K562 (cell line): ENCODE data around the gene FIS1. TPM values are rescaled to one million over a fixed set of nuclear protein-coding genes. Genes with fewer than 3 reads are reported as not detected.

Experiments used
- ATAC-seq: fragments of 200-7000 bp; cut with Tn5 transposase; 3 replicates; pipeline ENCODE4 v1.9.1; 2020; ENCODE audit warnings: moderate library complexity
- BruUV-seq: library from RNA; stranded (reverse); fragments of 400-500 nt; replicated peaks from 2 replicates; lab custom pipeline; 2021; lab: Mats Ljungman, UMichigan
- CTCF ChIA-PET: fragments of 300-600 bp; formaldehyde crosslinking; extraction: SDS; loops from one replicate; lab custom pipeline; 2021; ENCODE audit warnings: low intra/inter-chr PET ratio; lab: Yijun Ruan, JAX
- POLR2A ChIA-PET: fragments of 300-600, 350-650 bp; sonication (Branson Sonifier 250); formaldehyde crosslinking; extraction: SDS; loops from one replicate; lab custom pipeline; 2021; ENCODE audit warnings: antibody characterized with exemption, inconsistent platforms; lab: Yijun Ruan, JAX
- DNase-seq, 4 experiments: peaks; one replicate each; pipeline versions ENCODE4 v3.0.0 to v3.0.0-alpha.2; 2011 to 2018; ENCODE audit warnings: low spot score in 3 of 4, mixed read lengths in 3 of 4; ENCODE audit errors: extremely low read depth in 1 of 4
- FAIRE-seq: peaks from 2 replicates; lab custom pipeline; 2011; peaks lifted over from hg19 to GRCh38; lab: Jason Lieb, UNC
- H2AFZ ChIP-seq: 2 replicates; pipeline ENCODE4 v1.6.0; 2011; ENCODE audit warnings: low read depth, low read length, control low read depth, inconsistent platforms
- H3K27ac ChIP-seq: fragments of 200-600 bp; 3 replicates; pipeline ENCODE4 v1.8.0; 2011; ENCODE audit warnings: low read depth, mild to moderate bottlenecking, control low read depth, inconsistent platforms, low read length, moderate library complexity, mixed read lengths; ENCODE audit errors: extremely low read depth
- H3K27me3 ChIP-seq, 2 experiments: fragments of 300-600 bp in 1 of 2; 2 replicates in 1 of 2; 3 replicates in 1 of 2; pipeline versions ENCODE4 v1.6.0 to v1.8.0; 2011; ENCODE audit warnings: inconsistent platforms in 2 of 2, low read length in 2 of 2, mild to moderate bottlenecking in 1 of 2, mixed read lengths in 1 of 2, moderate library complexity in 1 of 2; ENCODE audit not compliant: control insufficient read depth in 2 of 2, insufficient read depth in 2 of 2
- H3K36me3 ChIP-seq: fragments of 300-600 bp; 3 replicates; pipeline ENCODE4 v1.8.0; 2011; ENCODE audit warnings: mild to moderate bottlenecking, low read length, inconsistent platforms; ENCODE audit not compliant: control insufficient read depth, insufficient read depth
- H3K4me1 ChIP-seq, 2 experiments: fragments of 200-600 bp in 1 of 2; replicated peaks in 1 of 2; 2 replicates in 1 of 2; 3 replicates in 1 of 2; pipeline versions ENCODE4 v1.5.1 to v1.8.0; 2011; ENCODE audit warnings: inconsistent platforms in 2 of 2, low read length in 2 of 2, mild to moderate bottlenecking in 1 of 2, mixed read lengths in 1 of 2, moderate library complexity in 1 of 2; ENCODE audit not compliant: control insufficient read depth in 2 of 2, insufficient read depth in 2 of 2
- H3K4me2 ChIP-seq: 2 replicates; pipeline ENCODE4 v1.6.1; 2011; ENCODE audit warnings: low read length, control low read depth, inconsistent platforms, mixed read lengths; ENCODE audit not compliant: insufficient read depth
- H3K4me3 ChIP-seq: fragments of 200-600 bp; sonication (generic), shearing (Covaris generic); 2 replicates; pipeline ENCODE4 v1.5.1; 2016; ENCODE audit warnings: control low read depth, inconsistent platforms
- H3K79me2 ChIP-seq: fragments of 200-600 bp; 3 replicates; pipeline ENCODE4 v1.8.0; 2011; ENCODE audit warnings: low read length, inconsistent platforms; ENCODE audit not compliant: control insufficient read depth, insufficient read depth
- H3K9ac ChIP-seq, 2 experiments: 2 replicates each; pipeline versions ENCODE4 v1.6.0 to v1.6.1; 2011; ENCODE audit warnings: low read depth in 2 of 2, low read length in 2 of 2, control low read depth in 1 of 2, inconsistent platforms in 1 of 2, mild to moderate bottlenecking in 1 of 2, mixed read lengths in 1 of 2; ENCODE audit not compliant: insufficient read depth in 1 of 2
- H3K9me1 ChIP-seq: one replicate; pipeline ENCODE4 v1.6.0; 2011; ENCODE audit warnings: inconsistent platforms, mild to moderate bottlenecking, low read length, moderate library complexity; ENCODE audit not compliant: control insufficient read depth, insufficient read depth
- H3K9me3 ChIP-seq: replicated peaks from 2 replicates; pipeline ENCODE4 v1.5.1; 2011; ENCODE audit warnings: low read depth, low read length, inconsistent platforms; ENCODE audit not compliant: control insufficient read depth, insufficient read depth
- H4K20me1 ChIP-seq: replicated peaks from 2 replicates; pipeline ENCODE4 v1.6.1; 2011; ENCODE audit warnings: low read length, inconsistent platforms, mixed read lengths; ENCODE audit not compliant: control insufficient read depth, insufficient read depth
- BMI1 ChIP-seq: fragments of 150-350 bp; IDR thresholded peaks from 2 replicates; pipeline ENCODE4 v1.6.1; 2014; ENCODE audit warnings: low read length
- E2F3 ChIP-seq: fragments of 250-450 bp; sonication (Bioruptor Pico); IDR thresholded peaks from 2 replicates; pipeline ENCODE4 v1.4.0; 2020; ENCODE audit warnings: mild to moderate bottlenecking
- GTF2E2 ChIP-seq: fragments of 200-800 bp; sonication (Bioruptor generic); IDR thresholded peaks from 2 replicates; pipeline ENCODE4 v1.6.1; 2016; ENCODE audit warnings: missing genetic modification characterization, missing compliant biosample characterization
- POLR3G ChIP-seq: IDR thresholded peaks from 2 replicates; pipeline ENCODE4 v1.6.1; 2011; ENCODE audit not compliant: insufficient read length, insufficient replicate concordance; ENCODE audit errors: extremely low read depth
- WGBS: fragments of 100-300 bp; shearing (Covaris generic); methylation state at CpG from one replicate; pipeline ENCODE4 v1.1.6; 2016; ENCODE audit warnings: low coverage, mixed read lengths; ENCODE audit not compliant: insufficient coverage; ENCODE audit errors: missing lambda C conversion rate; 5-methylcytosine and 5-hydroxymethylcytosine counted together
- in situ Hi-C: fragments of 300-500 bp; cut with MboI; formaldehyde crosslinking; loops from 4 replicates; pipeline ENCODE4 v1.15.0; 2018; ENCODE audit warnings: inconsistent platforms, mixed read lengths
- intact Hi-C: fragments of 100-400 bp; cut with micrococcal nuclease; formaldehyde crosslinking; loops from 2 replicates; pipeline ENCODE4 v1.14.2; 2022
- polyA plus RNA-seq, 8 experiments: library from polyadenylated mRNA; depleted of rRNA in 4 of 8; stranded (reverse) in 5 of 8; unstranded in 3 of 8; fragments of >200 nt; fragmentation: Nextera tagmentation in 2 of 8; fragmentation: Illumina TruSeq in 1 of 8; extraction: Ambion mirVana in 2 of 8; extraction: Trizol in 1 of 8; gene quantifications; 2 replicates each; pipeline versions ENCODE4 v1.2.1 to v1.2.3, GENCODE V29; 2011 to 2014; ENCODE audit warnings: inconsistent platforms in 1 of 8, missing spikeins in 1 of 8
- total RNA-seq, 7 experiments: library from RNA; depleted of rRNA in 6 of 7; stranded (reverse); fragments of >200 nt in 6 of 7; fragmentation: Illumina TruSeq in 2 of 7; extraction: Trizol in 2 of 7; gene quantifications; 2 replicates each; pipeline versions ENCODE4 v1.2.1 to v1.2.3, GENCODE V29; 2011 to 2021; ENCODE audit warnings: low replicate concordance in 1 of 7
- TF ChIP-seq, protein P1 (sequence below), 2 experiments: fragments of 450-650 bp; formaldehyde crosslinking in 1 of 2; IDR thresholded peaks; 2 replicates each; pipeline versions ENCODE4 v1.4.0 to v1.6.1; 2014 to 2020; ENCODE audit warnings: mild to moderate bottlenecking in 2 of 2, borderline replicate concordance in 1 of 2, low read depth in 1 of 2
- TF ChIP-seq, protein P2 (sequence below): IDR thresholded peaks from 3 replicates; pipeline ENCODE4 v1.6.1; 2011; ENCODE audit warnings: borderline replicate concordance, mild to moderate bottlenecking, moderate library complexity; ENCODE audit not compliant: insufficient read length; ENCODE audit errors: extremely low read depth
- TF ChIP-seq, protein P3 (sequence below): IDR thresholded peaks from 3 replicates; pipeline ENCODE4 v1.6.1; 2011; ENCODE audit warnings: borderline replicate concordance, mild to moderate bottlenecking; ENCODE audit not compliant: insufficient read length, insufficient read depth

The FIS1 gene
- total and polyA plus RNA-seq, 9 of the 15 experiments (the other 6 are each of a cell fraction or from before 2014, with no cell fraction given), result 86.0 to 257 (median 144) TPM

DNA sequence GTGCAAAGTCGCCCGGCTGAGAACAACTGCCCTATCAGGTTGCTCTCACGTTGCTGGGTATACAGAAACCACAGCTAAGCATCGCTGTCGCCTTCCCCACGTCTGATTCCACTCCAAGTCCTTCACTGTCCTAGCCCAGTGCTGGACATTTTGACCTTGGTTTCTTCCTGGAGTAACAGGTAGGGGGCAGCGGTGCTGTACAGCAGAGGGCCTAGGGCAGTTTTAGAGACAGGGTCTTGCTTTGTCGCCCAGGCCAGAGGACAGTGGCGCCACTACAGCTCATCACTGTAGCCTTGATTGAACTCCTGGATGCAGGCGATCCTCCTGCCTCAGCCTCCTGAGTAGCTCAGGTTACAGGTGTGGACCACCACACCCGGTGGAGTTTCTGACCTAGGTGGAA is 9.8 kb downstream of the FIS1 start (continued):
- TF ChIP-seq, protein P1, sequence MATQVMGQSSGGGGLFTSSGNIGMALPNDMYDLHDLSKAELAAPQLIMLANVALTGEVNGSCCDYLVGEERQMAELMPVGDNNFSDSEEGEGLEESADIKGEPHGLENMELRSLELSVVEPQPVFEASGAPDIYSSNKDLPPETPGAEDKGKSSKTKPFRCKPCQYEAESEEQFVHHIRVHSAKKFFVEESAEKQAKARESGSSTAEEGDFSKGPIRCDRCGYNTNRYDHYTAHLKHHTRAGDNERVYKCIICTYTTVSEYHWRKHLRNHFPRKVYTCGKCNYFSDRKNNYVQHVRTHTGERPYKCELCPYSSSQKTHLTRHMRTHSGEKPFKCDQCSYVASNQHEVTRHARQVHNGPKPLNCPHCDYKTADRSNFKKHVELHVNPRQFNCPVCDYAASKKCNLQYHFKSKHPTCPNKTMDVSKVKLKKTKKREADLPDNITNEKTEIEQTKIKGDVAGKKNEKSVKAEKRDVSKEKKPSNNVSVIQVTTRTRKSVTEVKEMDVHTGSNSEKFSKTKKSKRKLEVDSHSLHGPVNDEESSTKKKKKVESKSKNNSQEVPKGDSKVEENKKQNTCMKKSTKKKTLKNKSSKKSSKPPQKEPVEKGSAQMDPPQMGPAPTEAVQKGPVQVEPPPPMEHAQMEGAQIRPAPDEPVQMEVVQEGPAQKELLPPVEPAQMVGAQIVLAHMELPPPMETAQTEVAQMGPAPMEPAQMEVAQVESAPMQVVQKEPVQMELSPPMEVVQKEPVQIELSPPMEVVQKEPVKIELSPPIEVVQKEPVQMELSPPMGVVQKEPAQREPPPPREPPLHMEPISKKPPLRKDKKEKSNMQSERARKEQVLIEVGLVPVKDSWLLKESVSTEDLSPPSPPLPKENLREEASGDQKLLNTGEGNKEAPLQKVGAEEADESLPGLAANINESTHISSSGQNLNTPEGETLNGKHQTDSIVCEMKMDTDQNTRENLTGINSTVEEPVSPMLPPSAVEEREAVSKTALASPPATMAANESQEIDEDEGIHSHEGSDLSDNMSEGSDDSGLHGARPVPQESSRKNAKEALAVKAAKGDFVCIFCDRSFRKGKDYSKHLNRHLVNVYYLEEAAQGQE (IDR thresholded peaks at IDR 0.05; ENCODE audit: borderline replicate concordance), result peak; percentile 68
- TF ChIP-seq, protein P1 (CRISPR knock-in tag; IDR thresholded peaks at IDR 0.05; ENCODE audit: low read depth), result no peak

DNA sequence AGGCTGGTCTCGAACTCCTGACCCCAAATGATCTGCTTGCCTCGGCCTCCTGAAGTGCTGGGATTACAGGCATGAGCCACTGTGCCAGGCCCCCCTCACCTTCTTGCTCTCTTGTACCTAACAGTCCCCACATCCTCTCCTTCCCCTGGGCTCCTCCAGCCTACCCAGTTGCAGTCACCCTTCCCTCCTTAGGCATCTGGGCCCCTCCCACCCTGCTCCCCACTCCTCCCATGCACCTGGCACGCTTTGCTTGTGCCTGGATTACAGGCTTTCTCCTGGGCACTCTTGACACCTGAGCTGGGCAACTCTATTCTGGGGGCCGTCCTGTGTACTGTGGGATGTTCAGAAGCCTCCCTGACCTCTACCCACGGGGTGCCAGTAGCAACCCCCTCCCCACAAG is 10.2 kb downstream of the FIS1 start:
- Histone ChIP-seq H3K4me3 (no peak overlapping the region), H3K4me1 (peaks cover 19 to 73% of the 10 kb centered on the region in 2 experiments; a peak in 4 of 5 replicates), H3K79me2 (no peaks in the 10 kb centered on the region), H3K27me3 (no peaks in the 10 kb centered on the region), H3K4me2 (no peak overlapping the region), H3K27ac (no peak overlapping the region), H3K36me3 (peaks cover 28% of the 10 kb centered on the region), H3K9me3 (no peaks in the 10 kb centered on the region), H3K9me1 (no peaks in the 10 kb centered on the region), H4K20me1 (no peaks in the 10 kb centered on the region), H2AFZ (no peak overlapping the region), H3K9ac (peak overlapping the region in 1 of 2 experiments; percentile 1; a peak in 1 of 4 replicates)
- 66% methylated on average over 5 of the region's 5 CpGs for WGBS
- no peak for ATAC-seq
- intact Hi-C loops (loop anchor here (2.0 kb wide), 1 partner anchor 48 kb away; no protein-coding TSS in a partner anchor), in situ Hi-C loops (no loop called here)
- BruUV-seq, result no TSS peak
- DNase-seq, result no peak
- POLR2A ChIA-PET, result interaction anchor here (0.7 to 2.2 kb wide), 5 partner anchors 9 to 863 kb away, joined by 3 to 22 read pairs (median 3); partner anchors contain the start of gene ZNHIT1
- CTCF ChIA-PET, result no interaction called here
- no peak for FAIRE-seq
- TF ChIP-seq BMI1 (no peak), E2F3 (CRISPR knock-in tag) (no peak), POLR3G (no peak), GTF2E2 (tag) (no peak)
- TF ChIP-seq, protein P2, sequence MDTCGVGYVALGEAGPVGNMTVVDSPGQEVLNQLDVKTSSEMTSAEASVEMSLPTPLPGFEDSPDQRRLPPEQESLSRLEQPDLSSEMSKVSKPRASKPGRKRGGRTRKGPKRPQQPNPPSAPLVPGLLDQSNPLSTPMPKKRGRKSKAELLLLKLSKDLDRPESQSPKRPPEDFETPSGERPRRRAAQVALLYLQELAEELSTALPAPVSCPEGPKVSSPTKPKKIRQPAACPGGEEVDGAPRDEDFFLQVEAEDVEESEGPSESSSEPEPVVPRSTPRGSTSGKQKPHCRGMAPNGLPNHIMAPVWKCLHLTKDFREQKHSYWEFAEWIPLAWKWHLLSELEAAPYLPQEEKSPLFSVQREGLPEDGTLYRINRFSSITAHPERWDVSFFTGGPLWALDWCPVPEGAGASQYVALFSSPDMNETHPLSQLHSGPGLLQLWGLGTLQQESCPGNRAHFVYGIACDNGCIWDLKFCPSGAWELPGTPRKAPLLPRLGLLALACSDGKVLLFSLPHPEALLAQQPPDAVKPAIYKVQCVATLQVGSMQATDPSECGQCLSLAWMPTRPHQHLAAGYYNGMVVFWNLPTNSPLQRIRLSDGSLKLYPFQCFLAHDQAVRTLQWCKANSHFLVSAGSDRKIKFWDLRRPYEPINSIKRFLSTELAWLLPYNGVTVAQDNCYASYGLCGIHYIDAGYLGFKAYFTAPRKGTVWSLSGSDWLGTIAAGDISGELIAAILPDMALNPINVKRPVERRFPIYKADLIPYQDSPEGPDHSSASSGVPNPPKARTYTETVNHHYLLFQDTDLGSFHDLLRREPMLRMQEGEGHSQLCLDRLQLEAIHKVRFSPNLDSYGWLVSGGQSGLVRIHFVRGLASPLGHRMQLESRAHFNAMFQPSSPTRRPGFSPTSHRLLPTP, result no peak
- TF ChIP-seq, protein P3, sequence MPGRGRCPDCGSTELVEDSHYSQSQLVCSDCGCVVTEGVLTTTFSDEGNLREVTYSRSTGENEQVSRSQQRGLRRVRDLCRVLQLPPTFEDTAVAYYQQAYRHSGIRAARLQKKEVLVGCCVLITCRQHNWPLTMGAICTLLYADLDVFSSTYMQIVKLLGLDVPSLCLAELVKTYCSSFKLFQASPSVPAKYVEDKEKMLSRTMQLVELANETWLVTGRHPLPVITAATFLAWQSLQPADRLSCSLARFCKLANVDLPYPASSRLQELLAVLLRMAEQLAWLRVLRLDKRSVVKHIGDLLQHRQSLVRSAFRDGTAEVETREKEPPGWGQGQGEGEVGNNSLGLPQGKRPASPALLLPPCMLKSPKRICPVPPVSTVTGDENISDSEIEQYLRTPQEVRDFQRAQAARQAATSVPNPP, result no peak
